Chondrocyte (in vitro differentiated cells): ENCODE results near the gene CDH16. TPM values are rescaled to one million over a fixed set of nuclear protein-coding genes. Genes with fewer than 3 reads are reported as not detected.
A peak's percentile ranks its signal among the peaks of the same experiment; 100 is the strongest.
"Not testable (repeated sequence)": the region's sequence is repeated elsewhere in the genome, so short reads cannot be mapped to it uniquely, and the experiment has no call there.

Experiments used
- DNase-seq: peaks from one replicate; pipeline ENCODE4 v3.0.0; 2021; ENCODE audit warnings: mixed read lengths, low spot score
- H3K27ac Mint-ChIP-seq: one replicate; pipeline ENCODE4 v1.8.0; 2021; ENCODE audit warnings: mild to moderate bottlenecking, moderate library complexity, mixed read lengths; ENCODE audit not compliant: unreplicated experiment
- H3K27me3 Mint-ChIP-seq: 2 replicates; pipeline ENCODE4 v1.8.0; 2021; ENCODE audit warnings: low read depth, mixed read lengths
- H3K36me3 Mint-ChIP-seq: 2 replicates; pipeline ENCODE4 v1.8.0; 2021; ENCODE audit warnings: low read depth, mixed read lengths
- H3K4me1 Mint-ChIP-seq: 2 replicates; pipeline ENCODE4 v1.8.0; 2021; ENCODE audit warnings: low read depth, mild to moderate bottlenecking, mixed read lengths
- H3K4me3 Mint-ChIP-seq: one replicate; pipeline ENCODE4 v1.8.0; 2021; ENCODE audit warnings: mild to moderate bottlenecking, moderate library complexity, mixed read lengths; ENCODE audit not compliant: unreplicated experiment
- H3K9me3 Mint-ChIP-seq: 2 replicates; pipeline ENCODE4 v1.8.0; 2021; ENCODE audit warnings: low read depth, mixed read lengths
- CTCF ChIP-seq: fragments of 200-600 bp; sonication (generic); IDR thresholded peaks from 2 replicates; pipeline ENCODE4 v1.5.0; 2021; ENCODE audit warnings: antibody characterized with exemption, mild to moderate bottlenecking, moderate library complexity
- total RNA-seq: library from RNA; stranded (reverse); gene quantifications from 3 replicates; pipeline ENCODE4 v1.2.1, GENCODE V29; 2021

Gene CDH16
- total RNA-seq, 1 donor from 2014 or later = not detected

GRCh38 chr16:66937725-66938337 lies 19.1 kb upstream of the CDH16 start:
- Mint-ChIP-seq H3K4me3 (no peak overlapping the region), H3K36me3 (peaks cover 15% of the 10 kb centered on the region), H3K9me3 (no peaks in the 10 kb centered on the region), H3K4me1 (peaks cover 34% of the 10 kb centered on the region), H3K27ac (no peak overlapping the region), H3K27me3 (no peaks in the 10 kb centered on the region)
- DNase-seq = no peak
- TF ChIP-seq CTCF = no peak

DNA sequence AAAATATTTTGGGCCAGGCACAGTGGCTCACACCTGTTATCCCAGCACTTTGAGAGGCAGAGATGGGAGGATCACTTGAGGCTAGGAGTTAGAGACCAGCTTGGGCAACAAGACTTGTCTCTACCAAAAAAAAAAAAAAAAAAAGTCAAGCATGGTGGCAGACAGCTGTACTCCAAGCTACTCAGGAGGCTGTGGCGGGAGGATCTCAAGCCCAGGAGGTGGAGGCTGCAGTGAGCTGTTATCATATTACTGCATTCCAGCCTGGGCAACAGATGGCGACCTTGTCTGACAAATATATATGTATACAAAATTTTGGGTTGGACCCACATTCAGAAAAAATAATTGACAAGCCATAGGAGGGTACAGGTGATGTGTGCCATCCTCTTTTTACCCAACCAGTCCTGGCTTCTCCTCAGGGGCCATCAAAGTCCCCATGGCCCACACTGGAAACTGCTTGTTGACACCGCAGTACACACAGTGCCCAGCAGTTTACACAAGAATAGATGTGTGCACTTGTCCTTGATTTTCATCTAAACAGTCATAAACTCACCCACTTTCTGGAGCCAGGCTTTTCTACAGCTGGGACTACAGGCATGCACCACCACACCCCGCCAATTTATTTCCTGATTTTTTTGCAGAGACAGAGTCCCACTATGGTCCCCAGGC lies 18.3 kb upstream of the CDH16 start:
- no peaks in the 10 kb centered on the region for H3K9me3 Mint-ChIP-seq
- no peak overlapping the region for H3K27ac Mint-ChIP-seq
- H3K4me1 Mint-ChIP-seq = peaks cover 40% of the 10 kb centered on the region
- no peak for DNase-seq
- no peaks in the 10 kb centered on the region for H3K27me3 Mint-ChIP-seq
- peak overlapping the region; percentile 45 for H3K4me3 Mint-ChIP-seq
- peaks cover 9% of the 10 kb centered on the region for H3K36me3 Mint-ChIP-seq
- TF ChIP-seq CTCF = no peak

- Mint-ChIP-seq H3K27me3 (no peaks in the 10 kb centered on the region), H3K27ac (peak overlapping the region; percentile 22), H3K9me3 (no peaks in the 10 kb centered on the region), H3K4me3 (peak overlapping the region; percentile 45), H3K4me1 (peaks cover 40% of the 10 kb centered on the region), H3K36me3 (peaks cover 5% of the 10 kb centered on the region)
- TF ChIP-seq CTCF = no peak
- DNase-seq = no peak
These were observed 17.8 kb upstream of the CDH16 start for GRCh38 chr16:66936462-66936861.

DNA sequence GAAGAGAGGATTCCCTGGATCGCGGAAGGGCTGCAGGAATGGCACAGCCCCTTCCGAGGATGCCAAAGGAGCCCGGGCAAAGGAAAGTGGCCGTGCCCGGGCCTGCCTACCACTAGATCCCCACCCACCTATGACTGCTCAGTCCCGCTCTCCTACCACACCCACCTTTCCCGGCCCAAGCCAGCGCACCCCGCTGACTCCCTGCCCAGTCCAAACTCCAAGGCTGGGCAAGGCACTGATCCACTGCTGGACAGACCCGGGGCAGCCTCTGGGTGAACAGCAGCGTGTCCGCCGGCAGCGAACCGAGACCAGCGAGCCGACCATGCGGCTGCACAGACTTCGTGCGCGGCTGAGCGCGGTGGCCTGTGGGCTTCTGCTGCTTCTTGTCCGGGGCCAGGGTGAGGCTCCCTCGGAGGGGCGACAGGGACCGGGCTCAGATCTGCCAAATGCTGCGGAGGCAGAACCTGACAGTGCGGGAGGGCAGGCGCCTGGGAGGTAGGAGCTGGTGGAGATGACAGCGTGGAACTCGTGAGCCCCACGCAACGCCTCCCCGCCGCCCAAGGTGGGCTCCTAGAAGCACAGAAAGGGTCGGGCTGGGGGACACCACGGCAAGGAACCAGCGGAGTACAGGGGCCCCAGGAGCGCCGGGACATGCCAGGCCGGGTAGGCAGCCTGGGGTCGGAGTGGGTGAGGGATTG lies 16.8 kb upstream of the CDH16 start, which contains the start of gene CES2:
Gene CES2, plus strand, starts transcription at position 203 of the 698 bp plus-strand sequence. Its CDS starts 120 bp downstream, at position 323.
- DNase-seq = no peak
- no peak for TF ChIP-seq CTCF
- no peaks in the 10 kb centered on the region for H3K9me3 Mint-ChIP-seq
- H3K4me1 Mint-ChIP-seq = peaks cover 40% of the 10 kb centered on the region
- peak within 1 kb of the TSS; percentile 95 for H3K4me3 Mint-ChIP-seq
- no peaks in the 10 kb centered on the region for H3K27me3 Mint-ChIP-seq
- peaks cover 5% of the 10 kb centered on the region for H3K36me3 Mint-ChIP-seq
- peak within 1 kb of the TSS; percentile 88 for H3K27ac Mint-ChIP-seq

DNA sequence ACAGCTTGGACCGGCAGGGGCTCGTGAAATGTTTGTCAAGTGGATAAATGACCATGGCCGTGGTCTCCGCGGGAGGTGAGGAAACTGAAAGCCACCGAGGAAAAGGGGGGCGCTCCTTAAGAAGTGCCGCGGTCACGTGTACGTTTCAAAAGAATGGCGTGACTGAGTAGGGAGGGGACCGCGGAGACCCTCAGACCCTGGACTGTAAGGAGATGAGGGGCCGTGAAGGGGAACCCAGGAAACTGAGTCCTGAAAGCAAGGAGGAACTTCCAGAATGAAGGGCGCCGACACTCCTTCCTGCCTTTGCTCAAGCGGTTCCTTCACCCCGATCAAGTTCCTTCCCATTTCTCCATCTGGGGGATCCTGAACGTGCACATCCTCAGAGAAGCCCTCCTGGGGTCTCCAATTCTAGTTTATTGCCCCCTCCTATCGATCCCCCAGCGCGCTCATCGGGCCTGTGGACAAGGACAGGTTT lies 16.2 kb upstream of the CDH16 start:
- H3K27ac Mint-ChIP-seq = peak overlapping the region; percentile 88
- H3K27me3 Mint-ChIP-seq, DNase-seq, H3K36me3 Mint-ChIP-seq, H3K9me3 Mint-ChIP-seq: not testable (repeated sequence)
- peaks cover 40% of the 10 kb centered on the region for H3K4me1 Mint-ChIP-seq
- peak overlapping the region; percentile 95 for H3K4me3 Mint-ChIP-seq
